HL-60/S4 treated with phorbol 12-myristate 13-acetate at 8.2 ng/mL for 4 days and 3 days (cell line): ENCODE measurements around the gene GNG4.
"Not testable (repeated sequence)": the region's sequence is repeated elsewhere in the genome, so short reads cannot be mapped to it uniquely, and the experiment has no call there.

Experiments used
- in situ Hi-C: fragments of 300-500 bp; cut with MboI; formaldehyde crosslinking; loops from 2 replicates; pipeline ENCODE4 v1.15.0; 2022; ENCODE audit warnings: low sequenced_read_pairs

The GNG4 gene

DNA sequence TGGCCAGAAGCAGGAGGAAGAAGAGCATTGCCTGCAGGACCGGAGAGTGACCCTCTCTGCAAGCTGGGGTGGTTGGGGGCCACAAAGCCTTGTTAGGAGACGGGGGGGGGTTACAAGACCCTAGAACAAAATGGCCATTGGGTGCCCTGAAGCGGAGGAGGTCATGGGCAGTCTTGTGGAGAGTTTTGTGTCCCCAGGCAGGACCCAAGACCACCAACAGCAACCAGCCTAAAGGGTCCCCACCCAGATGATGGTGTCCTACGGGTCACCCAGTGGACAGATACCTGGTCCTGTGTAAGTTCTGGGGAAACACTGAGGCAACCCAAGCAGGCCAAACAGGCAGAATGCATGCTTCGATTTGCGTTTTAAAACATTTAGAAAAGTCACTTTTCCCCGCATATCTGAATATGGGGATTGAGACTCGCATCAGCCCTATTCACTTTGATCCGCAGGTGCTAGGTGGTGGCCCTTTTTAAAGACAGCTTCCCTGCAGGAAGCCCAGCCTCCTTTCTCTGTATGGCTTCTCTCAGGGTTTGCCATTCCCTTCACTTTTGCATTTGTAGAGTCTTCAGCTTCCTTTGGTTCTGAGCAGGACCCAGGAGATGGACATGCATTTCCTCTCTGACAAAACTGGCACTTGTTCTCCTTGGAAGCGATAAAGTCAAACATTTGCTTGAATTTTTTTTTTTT is 21.1 kb downstream of the GNG4 start:
- in situ Hi-C loops: no loop called here

DNA sequence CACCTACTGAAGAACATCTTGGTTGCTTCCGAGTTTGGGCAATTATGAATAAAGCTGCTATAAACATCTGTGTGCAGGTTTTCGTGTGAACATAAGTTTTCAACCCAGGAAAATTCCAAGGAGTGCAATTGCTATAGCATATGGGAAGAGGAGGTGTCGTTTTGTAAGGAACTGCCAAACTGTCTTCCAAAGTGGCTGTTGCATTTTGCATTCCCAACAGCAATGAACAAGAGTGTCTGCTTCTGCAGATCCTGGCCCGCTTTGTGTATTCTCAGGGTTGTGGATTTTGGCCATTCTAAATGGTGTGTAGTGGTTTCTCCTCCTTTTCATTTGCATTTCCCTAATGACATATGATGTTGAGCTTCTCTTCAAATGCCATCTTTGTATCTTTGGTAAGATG is 23.8 kb downstream of the GNG4 start:
- in situ Hi-C loops: no loop called here

DNA sequence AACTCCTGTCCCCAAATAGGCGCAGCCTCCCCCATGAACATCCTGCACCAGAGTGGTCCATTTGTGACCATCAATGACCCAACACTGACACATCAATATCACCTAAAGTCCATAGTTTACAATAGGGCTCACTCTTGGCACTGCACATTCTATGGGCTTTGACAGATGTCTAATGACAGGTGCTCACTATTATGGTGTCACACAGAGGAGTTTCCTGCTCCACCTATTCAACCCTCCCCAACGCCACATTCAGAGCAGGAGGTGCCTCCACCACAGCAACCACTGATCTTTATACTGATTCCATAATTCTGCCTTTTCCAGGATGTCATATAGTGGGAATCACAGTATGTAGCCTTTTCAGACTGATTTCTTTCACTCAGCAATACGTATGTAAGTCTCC is 24.2 kb downstream of the GNG4 start:
- in situ Hi-C loops: no loop called here

DNA sequence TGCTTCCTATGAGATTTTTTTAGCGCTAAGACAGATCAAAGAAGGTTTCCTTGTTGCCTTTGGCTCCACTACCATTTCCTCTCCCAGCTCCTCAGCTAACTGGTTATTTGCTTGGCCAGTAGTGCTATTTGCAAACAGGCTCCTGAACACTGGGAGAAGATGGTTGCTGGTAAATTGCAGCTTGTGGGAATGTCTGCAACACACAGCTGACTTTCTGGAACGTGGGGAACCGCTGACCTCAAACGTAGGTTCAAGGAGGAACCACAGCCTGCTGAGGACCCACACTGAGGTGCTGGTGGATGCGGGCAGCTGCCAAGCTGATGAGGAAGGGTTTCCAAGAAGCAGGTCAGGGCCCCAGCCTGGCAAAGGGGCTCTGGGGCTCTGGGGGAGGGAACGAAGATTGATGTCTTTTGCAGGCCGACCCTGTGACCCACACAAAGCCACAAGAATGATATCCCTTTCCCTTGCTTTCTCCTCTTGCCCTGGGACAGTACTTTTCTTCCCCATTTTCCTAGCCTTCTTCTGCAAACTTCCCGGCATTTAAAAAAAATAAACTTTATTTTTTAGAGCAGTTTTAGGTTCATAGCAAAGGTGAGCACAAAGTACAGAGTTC is 24.8 kb downstream of the GNG4 start:
- in situ Hi-C loops: no loop called here

DNA sequence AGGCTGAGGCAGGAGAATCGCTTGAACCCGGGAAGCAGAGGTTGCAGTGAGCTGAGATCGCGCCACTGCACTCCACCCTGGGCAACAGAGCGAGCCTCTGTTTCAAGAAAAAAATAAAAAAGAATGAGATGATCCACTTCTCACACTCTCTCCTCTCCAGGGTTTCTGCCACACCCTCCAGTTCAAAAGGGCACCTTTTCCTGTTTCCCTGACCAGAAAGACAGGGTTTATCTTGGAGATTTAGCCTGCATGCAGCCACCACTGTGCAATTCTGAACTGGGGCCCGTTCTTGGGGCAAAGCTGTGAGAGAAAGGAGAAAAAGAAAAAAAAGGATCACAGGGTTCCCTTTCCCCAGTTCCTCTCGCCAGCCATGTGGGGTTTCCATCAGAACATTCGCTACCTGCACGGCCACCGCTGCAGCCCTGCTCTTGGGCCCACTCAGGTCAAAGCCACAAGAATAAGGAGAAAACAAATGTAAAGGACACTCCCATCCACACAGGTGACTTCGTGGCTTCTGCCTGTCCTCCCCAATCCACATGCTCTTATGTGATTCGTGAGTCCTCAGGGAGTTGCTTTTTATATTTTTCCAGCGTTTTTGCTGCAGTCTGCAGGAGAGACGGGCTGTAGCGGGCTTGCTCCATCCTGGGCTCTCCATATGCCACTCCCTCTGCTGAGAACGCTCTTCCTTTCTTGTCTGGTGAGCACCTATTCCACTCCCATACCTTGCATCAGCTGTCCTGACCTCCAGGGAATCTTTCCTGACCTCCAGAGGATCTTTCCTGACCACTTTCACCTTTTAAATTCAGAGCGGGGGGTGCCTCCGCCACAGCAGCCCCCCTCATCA is 26.4 kb downstream of the GNG4 start:
- in situ Hi-C loops: no loop called here

DNA sequence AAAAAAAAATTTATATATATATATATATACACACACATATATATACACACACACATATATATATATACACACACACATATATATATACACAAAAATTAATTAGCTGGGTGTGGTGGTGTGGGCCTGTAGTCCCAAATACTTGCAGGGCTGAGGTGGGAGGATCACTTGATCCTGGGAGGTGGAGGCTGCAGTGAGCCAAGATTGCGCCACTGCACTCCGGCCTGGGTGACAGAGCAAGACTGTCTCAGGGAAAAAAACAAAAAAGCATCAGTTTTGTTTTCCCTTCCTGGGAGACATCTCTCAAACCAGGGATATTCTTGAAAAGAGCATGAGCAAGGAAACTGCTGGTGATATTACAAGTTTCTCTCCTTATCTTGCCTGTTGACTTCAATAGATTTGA is 30.4 kb downstream of the GNG4 start:
- in situ Hi-C loops: not testable (repeated sequence)

DNA sequence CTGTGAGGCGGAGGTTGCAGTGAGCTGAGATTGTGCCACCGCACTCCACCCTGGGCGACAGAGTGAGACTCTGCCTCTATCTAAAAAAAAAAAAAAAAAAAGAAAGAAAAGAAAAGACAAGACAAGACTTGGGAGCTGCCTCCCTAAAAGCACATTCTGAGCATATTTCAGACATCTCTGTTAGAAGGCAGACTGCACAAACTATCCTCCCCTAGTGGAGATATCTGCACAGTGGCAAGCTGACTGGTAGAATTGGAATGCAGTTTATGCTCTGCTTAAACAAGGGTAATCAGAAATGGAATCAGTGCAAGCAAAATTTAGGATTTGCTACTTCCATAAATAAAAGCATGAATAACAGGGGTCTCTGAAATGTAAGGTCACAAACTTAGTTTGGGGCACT is 31.8 kb downstream of the GNG4 start:
- in situ Hi-C loops: no loop called here

DNA sequence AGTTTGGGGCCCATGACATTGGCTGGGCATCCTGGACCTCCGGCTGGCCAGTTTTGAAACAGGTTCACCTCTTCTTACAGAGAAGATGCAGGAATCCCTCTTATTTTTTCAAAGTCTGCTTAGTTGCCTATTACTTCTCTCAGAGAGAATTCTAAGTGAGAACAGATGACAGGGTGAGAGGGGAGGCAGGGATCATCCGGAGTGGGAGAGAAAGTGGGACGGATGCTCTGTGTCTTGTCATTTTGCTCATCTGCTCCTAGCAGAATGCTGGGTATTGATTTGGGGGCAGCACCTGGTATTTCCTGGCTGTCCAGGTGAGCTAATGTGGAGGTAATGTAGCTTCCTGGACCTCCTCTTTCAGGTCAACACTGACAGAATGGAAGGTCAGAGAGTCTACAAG is 32.4 kb downstream of the GNG4 start:
- in situ Hi-C loops: no loop called here

DNA sequence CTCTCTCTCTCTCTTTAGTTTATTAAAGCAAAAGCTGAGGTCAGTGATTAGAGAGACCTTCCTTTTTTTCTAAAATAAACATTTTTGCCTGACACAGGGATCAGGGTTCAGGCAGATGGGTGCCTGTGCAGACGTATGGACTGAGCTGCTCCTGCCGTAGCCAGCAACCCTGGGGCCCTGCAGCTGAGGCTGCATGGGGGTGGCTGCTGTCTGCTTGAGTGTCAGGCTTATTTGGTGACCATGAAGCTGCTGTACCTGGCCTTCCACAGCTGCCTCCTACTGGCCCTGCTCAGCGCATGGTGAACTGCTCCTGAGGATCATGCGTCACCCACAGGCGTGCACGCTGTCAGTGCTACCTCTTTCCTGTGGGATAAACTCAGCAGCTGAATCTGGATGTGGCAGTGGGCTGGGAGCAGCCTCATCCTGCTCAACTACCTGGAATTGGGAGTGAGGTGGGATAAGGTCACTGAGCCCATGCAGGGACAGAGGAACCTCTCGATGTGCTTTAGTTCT is 35.1 kb downstream of the GNG4 start:
- in situ Hi-C loops: no loop called here

DNA sequence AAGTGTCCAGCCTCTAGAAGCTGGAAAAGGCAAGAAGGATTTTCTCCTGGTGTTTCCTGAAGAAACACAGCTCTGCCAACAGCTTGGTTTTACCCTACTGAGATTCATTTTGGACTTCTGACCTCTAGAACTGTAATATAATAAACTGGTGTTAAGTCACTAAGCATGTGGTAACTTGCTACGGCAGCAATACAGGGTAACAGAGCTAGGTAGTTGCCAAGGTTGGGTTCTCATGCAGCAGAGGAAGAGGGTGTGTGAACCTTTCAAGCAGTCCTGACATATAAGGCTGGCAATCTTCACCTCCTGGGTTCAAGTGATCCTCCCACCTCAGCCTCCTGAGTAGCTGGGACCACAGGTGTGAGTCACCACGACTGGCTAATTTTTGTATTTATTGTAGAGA is 36.0 kb downstream of the GNG4 start:
- in situ Hi-C loops: no loop called here

DNA sequence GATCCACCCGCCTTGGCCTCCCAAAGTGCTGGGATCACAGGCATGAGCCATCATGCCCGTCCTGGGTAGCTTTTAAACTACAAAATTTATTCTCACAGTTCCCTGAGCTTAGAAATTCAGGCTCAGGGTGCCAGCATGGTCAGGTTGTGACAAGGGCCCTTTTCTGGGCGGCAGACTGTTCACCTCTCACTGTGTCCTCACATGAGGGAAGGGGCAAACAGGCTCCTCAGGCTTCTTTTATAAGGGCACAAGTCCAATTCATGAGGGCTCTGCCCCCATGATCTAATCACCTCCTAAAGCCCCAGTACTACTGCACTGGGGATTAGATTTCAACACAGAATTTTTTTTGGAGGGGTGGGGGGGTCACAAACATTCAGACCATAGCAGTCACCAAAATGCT is 36.8 kb downstream of the GNG4 start:
- in situ Hi-C loops: no loop called here

DNA sequence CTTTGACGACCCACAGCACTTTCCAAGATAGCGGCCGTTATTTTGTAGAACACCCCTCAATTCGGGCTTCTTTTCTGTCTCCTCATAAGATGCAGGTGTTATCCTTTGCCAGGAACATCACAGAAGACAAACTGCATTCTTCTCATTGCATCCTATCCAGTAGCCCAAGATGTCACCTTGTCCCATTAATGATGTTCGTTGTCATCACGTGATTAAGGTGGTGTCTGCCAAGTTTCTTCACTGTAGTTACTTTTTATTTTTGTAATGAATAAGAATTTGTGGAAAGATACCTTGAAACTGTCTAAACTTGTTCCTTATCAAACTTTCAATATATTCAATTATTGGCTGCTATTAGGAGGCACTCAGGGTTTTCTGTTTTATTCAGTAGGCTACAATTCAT is 39.4 kb downstream of the GNG4 start:
- in situ Hi-C loops: no loop called here

DNA sequence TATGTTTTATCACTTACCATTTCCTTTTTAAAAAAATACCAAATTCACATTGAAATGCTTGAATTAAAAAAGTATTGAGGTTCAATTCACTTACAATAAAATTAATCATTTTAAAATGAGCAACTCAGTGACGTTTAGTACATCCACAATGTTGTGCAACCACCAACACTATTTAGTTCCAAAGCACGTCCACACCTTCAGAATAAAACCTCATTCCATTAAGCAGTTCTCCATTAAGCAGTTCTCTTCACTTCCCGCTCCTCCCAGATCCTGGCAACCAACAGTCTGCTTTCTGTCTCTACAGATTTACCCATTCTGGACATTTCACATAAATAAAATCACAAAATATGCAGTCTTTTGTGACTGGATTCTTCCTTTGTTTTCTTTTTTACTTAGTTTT is 41.3 kb downstream of the GNG4 start:
- in situ Hi-C loops: no loop called here

DNA sequence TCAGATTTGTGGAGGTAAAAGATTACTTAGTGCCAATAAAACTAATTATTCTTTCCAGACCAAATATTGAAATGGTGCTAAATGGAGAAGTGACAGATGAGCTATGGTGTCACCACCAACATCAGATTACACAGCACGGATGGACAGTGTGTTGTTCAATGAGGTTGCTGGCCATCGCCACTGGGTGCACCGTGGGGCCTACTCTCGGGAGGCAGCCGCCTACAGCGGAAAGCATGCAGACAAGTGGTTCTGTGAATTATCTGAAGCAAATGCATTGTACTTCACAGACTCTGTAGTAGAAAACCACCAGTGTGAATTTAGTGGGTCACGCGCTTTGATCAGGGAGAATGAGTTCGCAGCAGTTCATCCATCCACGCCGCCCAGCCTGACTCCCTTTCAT is 42.3 kb downstream of the GNG4 start:
- in situ Hi-C loops: no loop called here

DNA sequence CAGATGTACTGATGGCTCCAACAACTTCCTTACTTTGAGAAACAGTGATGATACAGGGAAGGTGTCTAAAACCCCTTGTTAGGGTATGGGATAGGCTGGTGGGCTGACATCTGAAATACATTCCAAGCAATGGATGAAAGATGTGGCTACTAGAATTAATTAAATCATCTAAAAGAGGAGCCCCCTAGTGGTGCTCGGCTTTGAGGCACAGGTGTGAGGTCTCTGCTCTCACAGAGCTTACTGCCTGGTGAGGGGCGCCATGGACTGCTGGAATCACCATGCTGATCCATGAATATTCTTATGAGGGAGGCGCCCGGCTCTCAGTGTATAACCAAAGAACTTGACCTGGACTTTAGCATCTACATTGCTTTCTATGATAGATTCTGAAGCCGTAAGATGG is 48.5 kb downstream of the GNG4 start:
- in situ Hi-C loops: no loop called here

DNA sequence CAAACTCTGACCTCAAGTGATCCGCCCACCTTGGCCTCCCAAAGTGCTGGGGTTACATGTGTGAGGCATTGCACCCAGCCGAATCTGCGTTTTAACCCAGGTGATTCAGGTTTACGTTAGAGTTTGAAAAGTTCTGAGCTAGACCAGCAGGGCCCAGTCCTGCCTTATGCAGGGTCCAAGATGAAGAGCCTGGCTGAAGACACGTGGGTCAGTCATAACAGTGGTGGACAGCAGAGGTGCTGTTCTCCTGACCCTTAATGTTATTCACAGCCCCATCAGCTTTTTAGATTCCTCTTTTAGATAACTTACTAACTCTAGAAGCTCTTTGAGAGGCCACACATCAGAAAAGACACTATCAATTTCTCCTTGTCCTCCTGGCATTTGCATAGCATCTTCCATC is 50.0 kb downstream of the GNG4 start:
- in situ Hi-C loops: no loop called here

DNA sequence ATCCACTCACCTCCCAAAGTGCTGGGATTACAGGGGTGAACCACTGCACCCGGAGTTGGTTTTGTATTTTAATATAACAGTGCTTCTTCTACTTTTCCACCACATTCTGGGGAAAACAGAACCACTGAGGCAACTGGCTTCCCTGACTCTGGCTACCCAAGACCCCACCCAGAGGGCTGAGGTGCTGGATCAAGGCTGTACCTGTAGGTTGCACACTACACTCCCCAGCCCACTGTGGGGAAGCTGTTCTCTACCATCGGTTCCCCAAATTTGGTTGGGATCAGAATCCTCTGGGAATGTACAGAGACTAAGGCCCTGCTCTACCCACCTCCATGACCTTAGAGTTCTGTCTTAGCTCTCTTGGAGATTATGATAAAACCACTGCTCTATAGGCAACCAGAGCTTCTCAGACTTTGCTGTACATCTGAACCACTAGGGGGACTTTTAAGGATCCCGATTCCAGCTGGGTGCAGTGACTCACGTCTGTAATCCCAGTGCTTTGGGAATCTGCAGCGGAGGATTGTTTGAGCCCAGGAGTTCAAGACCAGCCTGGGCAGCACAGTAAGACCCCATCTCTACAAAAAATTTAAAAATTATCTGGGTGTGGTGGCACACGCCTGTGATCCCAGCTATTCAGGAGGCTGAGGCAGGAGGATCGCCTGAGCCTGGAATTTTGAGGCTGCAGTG is 51.6 kb downstream of the GNG4 start:
- in situ Hi-C loops: no loop called here

DNA sequence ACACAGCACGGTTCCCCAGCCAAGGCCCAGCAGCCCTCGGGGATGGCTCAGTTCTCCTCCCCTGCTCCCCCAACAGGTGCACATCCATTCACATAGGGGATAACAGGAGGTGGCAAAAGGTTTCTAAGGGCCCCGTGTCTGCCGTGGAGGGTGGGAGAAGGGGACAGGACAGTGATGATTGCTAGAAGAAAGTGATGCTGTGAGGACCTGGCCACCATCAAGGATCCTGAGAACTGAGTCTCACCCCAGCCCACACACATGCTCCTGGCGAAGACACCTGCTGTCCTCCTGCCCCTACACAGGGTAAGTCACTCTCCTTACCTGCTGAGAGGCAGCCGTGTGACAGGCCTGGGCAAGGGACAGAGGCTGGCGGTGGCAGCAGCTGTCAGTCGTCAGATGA is 54.5 kb downstream of the GNG4 start:
- in situ Hi-C loops: no loop called here

DNA sequence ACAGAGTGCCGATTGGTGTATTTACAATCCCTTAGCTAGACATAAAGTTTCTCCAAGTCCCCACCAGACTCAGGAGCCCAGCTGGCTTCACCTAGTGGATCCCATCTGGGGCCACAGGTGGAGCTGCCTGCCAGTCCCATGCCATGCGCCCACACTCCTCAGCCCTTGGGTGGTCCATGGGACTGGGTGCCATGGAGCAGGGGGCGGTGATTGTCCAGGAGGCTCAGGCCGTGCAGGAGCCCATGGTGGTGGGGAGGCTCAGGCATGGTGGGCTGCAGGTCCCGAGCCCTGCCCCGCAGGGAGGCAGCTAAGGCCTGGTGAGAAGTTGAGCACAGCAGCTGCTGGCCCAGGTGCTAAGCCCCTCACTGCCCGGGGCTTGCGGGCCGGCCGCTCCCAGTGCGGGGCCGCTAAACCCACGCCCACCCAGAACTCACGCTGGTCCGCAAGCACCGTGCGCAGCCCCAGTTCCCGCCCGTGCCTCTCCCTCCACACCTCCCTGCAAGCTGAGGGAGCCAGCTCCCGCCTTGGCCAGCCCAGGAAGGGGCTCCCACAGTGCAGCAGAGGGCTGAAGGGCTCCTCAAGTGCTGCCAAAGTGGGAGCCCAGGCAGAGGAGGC is 55.2 kb downstream of the GNG4 start:
- in situ Hi-C loops: not testable (repeated sequence)

DNA sequence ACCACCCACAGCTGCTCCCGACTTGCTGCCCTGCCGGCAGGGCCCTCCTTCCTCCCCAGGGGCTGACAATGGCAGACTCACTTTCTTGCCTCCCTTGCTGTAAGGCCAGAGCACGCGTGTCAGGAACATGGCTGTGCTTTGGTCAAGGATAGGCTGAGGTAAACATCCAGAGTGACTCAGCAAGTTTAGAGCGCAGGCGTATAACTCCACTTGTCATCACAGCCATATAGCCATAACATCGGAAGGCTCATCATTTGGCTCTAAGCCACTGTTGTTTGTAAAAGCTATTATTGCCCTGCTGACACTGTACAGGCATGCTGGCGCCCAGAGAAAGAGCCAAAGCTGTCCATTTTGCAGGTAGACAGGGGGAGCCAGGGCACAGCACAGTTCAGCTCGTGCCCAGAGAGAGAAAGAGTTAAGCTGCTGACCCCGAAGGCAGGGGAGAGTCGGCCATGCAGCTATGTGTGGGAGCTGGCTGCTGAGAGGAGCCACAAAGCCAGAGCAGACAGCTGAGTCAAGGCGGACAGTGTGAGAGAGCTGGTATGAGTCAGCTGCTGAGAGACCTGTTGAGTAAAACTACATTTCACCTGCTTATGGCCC is 60.6 kb downstream of the GNG4 start:
- in situ Hi-C loops: no loop called here

DNA sequence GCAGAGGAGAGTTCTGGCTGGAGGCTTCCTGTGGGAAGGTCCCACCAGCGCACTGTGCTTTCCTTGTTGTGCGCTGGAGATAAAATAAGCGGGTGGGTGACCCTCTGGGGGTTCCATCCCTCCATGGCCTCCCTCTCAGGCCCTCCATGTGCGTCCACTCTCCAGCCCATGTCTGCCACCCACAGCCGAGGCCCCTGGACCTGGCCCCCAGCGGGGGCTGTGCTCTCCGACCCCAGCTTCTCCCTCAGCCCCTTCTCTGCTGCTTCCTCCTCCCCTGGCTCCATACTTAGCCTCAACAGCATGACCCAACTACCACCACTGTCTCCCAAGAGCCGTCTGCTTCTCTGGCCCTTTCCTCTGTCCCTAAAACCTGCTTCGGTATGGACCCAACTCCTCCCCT is 61.4 kb downstream of the GNG4 start:
- in situ Hi-C loops: no loop called here
